GM12892 (cell line): ENCODE results near the gene SLC25A5.

Source experiments
- POLR2A ChIP-seq: IDR thresholded peaks from 2 replicates; pipeline ENCODE4 v1.6.1; 2011; ENCODE audit warnings: low read depth, low read length, control low read depth
- TAF1 ChIP-seq: IDR thresholded peaks from 2 replicates; pipeline ENCODE4 v1.6.1; 2011; ENCODE audit warnings: low read depth, mild to moderate bottlenecking, control low read depth, low read length, borderline replicate concordance

DNA sequence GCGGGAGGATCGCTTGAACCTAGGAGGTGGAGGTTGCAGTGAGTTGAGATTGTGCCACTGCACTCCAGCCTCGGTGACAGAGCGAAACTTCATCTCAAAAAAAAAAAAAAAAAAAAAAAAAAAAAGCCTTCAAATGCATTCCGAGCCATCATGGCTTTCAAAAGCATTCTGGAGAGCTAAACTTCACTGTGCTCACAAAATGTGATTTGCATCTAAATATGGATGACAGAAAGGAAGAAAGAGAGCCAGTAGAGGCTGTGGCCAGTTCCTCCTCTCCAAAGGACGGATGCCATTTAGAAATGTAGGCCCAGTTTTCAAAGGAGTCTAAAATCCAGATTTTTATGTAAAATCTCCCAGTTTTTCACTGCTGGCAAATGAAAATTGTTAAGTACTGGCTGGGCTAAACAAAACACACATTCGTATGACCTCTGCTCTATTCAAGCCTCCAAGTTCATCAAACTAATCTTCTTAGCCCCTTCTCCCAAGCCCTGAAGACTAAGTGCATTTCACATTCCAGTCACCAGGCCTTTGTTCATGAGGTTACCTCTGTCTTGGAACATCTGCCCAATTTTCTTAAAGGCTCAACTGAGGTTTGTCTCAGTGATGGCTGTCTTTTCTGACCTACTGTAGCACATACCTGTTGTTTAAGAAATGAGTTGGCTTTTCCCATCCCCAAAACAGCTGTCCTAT lies 47.1 kb upstream of the SLC25A5 start:
- TF ChIP-seq TAF1: no peak
- TF ChIP-seq POLR2A: no peak
